Subcutaneous adipose tissue (tissue), 4 donors: ENCODE data around the gene CYTIP. TPM values are rescaled to one million over a fixed set of nuclear protein-coding genes. Genes with fewer than 3 reads are reported as not detected.

Source experiments
- CTCF ChIP-seq: fragments of 450-650 bp; IDR thresholded peaks from one replicate; pipeline ENCODE4 v1.5.1; 2016; ENCODE audit warnings: low read depth, mild to moderate bottlenecking, control low read depth, antibody characterized with exemption, moderate library complexity
- total RNA-seq, 4 donors: library from RNA; depleted of rRNA; stranded (reverse); fragments of >200 nt; gene quantifications; one replicate each; pipeline ENCODE4 v1.1.0, GENCODE V29; 2016

The CYTIP gene
- total RNA-seq, 4 donors from 2014 or later, result 6.4 to 47.8 (median 14.6) TPM

GRCh38 chr2:157421964-157422363 lies 21.9 kb downstream of the CYTIP start:
- no peak for TF ChIP-seq CTCF

- no peak for TF ChIP-seq CTCF
Observed at GRCh38 chr2:157421331-157421944, 22.5 kb downstream of the CYTIP start.

- TF ChIP-seq CTCF, result no peak
Observed at GRCh38 chr2:157420771-157421323, 23.0 kb downstream of the CYTIP start.

- no peak for TF ChIP-seq CTCF
Observed at GRCh38 chr2:157419031-157419575, 24.8 kb downstream of the CYTIP start.

- no peak for TF ChIP-seq CTCF
Observed at GRCh38 chr2:157418239-157418641, 25.6 kb downstream of the CYTIP start.

GRCh38 chr2:157415591-157416101 lies 28.2 kb downstream of the CYTIP start:
- TF ChIP-seq CTCF, result no peak

GRCh38 chr2:157414050-157414449 lies 29.8 kb downstream of the CYTIP start:
- TF ChIP-seq CTCF, result no peak
